IMR-90 (cell line): ENCODE results near the gene TUBB6.

Experiments
- CEBPB ChIP-seq: IDR thresholded peaks from 2 replicates; pipeline ENCODE4 v1.6.1; 2012; ENCODE audit warnings: low read depth, low read length, improper control_type of control experiment
- CTCF ChIP-seq: conservative IDR thresholded peaks from 2 replicates; pipeline ENCODE4 v1.5.1; 2012; ENCODE audit warnings: mild to moderate bottlenecking, low read depth, low read length, improper control_type of control experiment
- FOS ChIP-seq: fragments of 150-350 bp; IDR thresholded peaks from 2 replicates; pipeline ENCODE4 v1.6.1; 2016; ENCODE audit warnings: low read depth, low read length
- MAZ ChIP-seq: IDR thresholded peaks from 2 replicates; pipeline ENCODE4 v1.6.1; 2012; ENCODE audit warnings: low read depth, mild to moderate bottlenecking, low read length, improper control_type of control experiment, moderate library complexity, borderline replicate concordance
- NFE2L2 ChIP-seq: fragments of 150-350 bp; IDR thresholded peaks from 2 replicates; pipeline ENCODE4 v1.6.1; 2016; ENCODE audit warnings: low read depth, mild to moderate bottlenecking, low read length
- POLR2A ChIP-seq: IDR thresholded peaks from 2 replicates; pipeline ENCODE4 v1.6.1; 2012; ENCODE audit warnings: mild to moderate bottlenecking, low read depth, low read length
- RAD21 ChIP-seq: IDR thresholded peaks from 2 replicates; pipeline ENCODE4 v1.6.1; 2012; ENCODE audit warnings: low read length, improper control_type of control experiment
- RCOR1 ChIP-seq: IDR thresholded peaks from 2 replicates; pipeline ENCODE4 v1.6.1; 2012; ENCODE audit warnings: mild to moderate bottlenecking, low read length, improper control_type of control experiment; ENCODE audit not compliant: insufficient replicate concordance
- USF2 ChIP-seq: fragments of 150-350 bp; IDR thresholded peaks from 2 replicates; pipeline ENCODE4 v1.6.1; 2017; ENCODE audit warnings: mild to moderate bottlenecking, antibody characterized with exemption, low read length, low read depth

- TF ChIP-seq RCOR1, result no peak
- TF ChIP-seq CTCF, result no peak
- TF ChIP-seq USF2, result no peak
- TF ChIP-seq MAZ, result no peak
- no peak for TF ChIP-seq POLR2A
- no peak for TF ChIP-seq FOS
- no peak for TF ChIP-seq CEBPB
- TF ChIP-seq NFE2L2, result no peak
- TF ChIP-seq RAD21, result no peak
Measured at GRCh38 chr18:12305930-12306629, 2.0 kb upstream of the TUBB6 start.
